NCI-H128 (cell line): ENCODE measurements around the gene TLE3.

Experiments
- DNase-seq: peaks from one replicate; lab custom pipeline; 2025; ENCODE audit not compliant: unreplicated experiment; lab: John Stamatoyannopoulos, UW

The TLE3 gene

DNA sequence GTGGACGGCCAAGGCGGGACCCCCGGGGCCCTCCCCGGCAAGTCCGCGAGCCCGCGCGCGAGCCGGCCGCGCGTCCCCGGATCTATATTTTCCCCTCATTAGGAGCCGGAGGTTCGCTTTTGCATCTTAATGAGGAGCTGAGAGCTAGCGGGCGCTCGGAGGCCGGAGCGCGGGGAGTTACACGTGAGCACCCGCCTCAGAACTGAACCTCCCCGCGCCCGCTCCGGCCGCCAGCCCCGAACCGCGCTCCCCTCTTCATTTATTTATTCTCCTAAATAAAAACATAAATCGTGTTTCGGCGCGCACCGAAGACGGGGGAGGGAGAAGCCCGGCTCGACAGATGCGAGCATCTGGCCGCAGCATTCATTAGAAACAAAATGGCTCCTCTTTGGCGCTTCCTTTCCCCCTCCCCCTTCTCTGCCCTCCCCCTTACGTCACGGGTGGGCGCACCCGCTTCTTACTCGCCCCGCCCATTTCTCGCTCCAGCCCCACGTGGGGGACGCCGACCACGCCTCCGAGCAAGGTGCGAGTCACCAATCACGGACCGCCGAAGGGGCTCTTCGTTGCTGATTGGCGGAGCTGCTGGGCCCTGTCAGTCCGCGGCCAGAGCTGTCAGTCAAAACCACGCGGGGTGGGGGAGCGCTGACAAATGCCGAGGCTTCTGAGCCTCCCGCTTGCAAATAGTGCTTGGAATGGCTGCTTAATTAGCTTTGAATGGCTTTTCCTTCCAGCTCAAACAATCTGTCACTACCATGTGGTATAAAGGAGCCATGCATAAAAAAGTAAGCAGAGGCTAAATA lies 1.6 kb upstream of the TLE3 start:
- peak; percentile 96 for DNase-seq

DNA sequence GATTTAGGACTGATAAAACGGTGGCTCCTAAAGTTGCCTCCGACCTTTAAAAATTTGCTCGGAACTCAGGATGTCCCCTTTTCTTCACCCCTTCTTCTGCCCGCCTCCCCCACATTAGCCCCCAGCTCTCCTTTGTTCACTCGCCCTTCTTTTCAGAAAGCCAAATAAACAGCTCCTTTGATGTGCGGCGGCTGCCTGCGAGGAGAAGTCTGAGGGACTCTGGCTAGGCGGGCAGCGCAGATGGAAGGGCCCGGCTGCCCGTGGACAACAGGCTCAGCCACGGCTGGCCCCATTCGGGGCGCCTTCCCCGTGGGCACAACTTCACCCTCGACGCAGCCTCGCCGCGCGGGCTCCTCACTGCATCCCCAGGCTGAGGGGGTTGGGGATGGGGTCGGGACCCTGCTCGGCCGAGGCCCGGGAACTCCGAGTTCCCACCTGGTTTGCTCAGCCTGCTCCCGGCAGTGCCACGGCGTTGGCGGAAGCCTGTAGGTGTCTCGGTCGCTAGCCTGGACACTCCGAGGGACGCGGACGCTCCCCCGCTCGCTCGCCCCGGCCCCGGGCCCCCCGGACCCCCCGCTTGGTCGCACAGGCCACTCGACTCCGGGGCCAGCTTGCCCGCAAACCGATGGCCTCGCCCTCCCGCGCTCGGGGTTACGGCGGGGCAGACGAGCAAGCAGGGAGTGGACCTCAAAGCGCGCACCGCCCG lies 897 bp upstream of the TLE3 start:
- no peak for DNase-seq

DNA sequence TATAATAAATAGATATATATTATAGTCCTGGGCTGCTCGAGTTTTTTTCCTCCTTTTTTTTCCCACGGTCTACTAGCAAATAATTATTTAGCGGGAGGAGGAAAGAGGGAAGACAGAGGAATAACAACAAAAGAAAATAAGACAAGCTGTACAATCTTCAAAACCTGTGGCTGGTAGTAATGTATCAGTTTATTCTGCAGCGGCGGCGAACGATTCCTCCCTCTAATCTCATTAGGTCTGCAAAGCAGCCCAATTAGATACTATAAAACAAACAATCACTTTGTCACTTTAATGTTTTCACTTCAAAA lies 390 bp upstream of the TLE3 start:
- DNase-seq: no peak

DNA sequence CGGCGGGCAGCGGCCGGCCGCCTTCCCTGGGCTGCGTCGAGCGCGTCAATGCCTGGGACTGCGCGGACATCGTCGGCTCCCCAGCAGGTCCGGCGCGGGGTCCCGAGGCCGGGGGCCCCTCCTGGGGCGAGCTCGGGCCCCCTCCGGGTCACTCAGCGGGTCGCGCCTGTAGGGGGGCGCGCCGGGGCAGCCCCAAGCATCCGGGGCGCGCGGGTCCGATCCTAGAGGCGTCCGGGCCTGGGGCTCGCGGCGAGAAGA lies 725 bp downstream of the TLE3 start:
- DNase-seq: no peak

DNA sequence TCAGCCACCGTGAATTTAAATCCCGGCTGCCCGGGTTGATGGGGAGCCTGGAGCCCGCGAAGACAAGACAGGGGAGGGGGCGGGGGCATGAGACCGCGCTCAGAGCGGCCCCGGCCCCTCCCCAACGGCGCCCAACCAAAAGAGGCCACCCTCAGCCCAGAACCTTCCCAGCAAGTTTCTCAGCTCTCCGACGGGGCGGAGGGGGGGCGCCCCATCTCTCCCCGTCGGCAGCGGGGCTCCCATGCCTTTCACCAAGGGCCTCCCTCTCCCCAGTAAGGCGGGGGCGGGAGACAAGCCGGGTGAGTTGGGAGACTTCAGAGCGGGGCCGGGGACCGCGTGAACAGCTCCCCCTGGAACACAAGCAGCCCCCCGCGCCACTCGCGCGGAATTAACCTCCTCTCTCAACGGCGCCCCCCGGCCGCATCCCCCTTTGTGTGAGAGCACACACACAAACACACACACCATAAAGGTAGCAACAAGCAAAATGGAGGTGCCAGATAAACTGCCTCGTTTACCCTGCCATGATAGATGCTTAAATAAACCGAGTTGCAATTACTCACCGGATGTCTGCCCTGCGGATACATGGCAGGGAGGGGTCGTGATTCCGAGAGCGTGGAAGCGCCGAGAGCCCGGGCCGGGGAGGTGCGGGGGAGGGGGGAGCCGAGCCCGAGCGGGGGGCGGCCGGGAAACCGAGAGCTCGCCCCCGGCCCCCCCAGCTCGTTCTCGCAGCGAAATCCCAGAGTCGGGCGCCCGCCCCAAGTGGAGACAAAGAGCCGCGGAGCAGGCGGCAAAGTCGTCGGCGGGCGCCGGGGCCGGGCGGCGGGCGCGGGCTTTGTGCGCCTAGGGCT lies 1.3 kb downstream of the TLE3 start:
- no peak for DNase-seq

DNA sequence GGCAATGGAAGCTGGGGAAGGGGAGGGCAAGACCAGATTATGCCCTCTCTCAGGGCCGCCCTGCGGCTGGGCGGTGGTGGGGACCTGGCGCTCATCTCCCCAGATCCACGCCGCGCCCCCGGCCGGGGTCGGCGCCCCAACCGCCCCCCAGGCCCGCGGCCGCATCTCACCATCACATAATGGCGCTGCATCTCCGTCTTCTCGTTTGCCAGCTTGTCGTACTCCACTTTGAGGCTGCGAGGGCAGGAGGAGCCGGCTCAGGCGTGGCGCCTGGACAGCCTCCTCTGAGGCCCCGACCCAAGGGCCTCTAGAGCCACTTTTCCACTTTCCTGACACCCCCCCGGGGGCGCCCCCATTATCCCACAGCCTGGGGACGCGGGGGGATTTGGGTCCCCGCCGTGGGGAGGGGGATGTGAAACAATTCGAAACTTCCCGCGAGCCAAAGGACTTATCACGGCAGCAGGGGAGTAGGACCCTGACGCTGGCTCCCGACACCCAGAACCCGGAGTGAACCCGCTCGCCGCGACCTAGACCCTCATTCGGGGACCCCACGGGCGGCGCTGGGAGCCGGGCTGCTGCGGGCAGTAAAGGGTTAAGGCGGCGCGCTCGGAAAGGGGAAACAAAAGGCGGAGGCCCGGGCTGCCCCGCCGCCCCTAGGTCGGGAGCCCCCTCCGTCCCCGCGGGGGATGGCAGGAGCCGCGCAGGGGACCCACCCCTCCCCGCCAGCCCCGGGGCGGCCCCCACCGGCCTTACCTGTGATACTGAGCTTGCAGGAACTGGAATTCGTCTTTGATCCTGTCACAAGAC lies 2.1 kb downstream of the TLE3 start:
- no peak for DNase-seq

DNA sequence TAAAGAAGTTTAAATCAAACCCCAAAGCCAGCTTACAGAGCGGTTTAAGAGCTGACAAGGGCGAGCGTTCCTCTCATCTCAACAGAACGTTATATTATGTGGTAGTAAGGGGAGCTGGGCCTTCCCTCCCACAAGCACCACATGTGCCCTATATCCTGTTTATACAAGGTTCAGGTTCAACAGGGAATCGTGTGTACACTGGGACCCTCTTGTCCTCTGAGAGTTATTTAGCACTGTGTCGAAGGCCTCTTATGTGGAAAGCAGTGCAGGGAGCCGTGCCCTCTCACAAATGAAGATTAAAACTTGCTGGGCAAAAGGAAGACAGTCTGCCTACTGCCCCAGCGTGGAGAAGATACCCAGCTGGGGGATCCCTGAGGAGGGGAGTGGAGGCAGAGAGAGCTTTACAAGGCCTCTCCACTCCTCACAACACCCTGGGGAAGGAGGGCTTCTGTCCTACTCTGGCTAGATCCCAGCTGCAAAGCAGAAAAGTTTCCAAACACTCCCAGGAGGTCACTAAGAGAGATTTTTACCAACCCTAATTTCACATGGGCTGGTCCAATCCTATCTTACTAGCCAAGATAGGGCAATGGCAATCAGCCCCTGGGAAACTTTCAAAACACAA lies 2.9 kb downstream of the TLE3 start:
- DNase-seq: no peak

DNA sequence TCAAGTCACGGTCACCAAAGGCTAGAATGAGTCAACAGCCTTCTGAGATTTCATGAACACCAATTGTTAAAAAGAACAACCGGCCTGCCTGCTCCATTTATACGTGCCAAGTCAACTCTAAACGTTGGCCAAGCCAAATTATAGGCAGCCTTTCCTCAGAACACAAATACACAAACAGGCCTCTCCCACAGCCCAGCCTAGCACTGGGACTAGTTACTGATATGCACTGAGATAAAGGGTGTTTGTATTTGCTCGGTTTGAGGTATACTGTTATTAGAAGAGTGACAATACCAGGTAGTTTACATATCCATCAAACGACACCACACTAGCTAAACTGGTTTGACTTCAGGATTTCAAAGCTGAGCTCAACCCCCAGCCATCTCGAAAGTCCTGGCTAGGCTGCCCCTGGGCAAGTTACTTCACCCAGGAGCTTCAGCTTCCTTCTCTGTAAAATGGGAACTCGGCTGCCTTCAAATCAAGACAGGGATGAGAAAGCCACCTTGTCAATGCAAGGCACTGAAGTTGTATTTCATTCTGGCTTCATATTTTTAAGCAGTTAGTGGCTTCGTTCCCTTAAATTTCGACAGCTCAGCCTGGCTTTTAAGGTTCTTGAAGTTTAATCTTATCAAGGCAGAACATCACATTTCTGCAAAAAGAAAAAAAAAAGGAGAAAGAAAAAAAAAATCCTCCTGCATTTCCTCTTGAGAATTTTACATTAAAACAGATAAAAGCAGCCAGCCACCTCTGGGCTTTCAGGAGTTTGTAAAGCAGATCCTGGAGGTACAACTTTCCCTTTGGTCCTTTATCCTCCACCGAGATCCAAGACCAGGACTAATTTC lies 4.0 kb downstream of the TLE3 start:
- no peak for DNase-seq

DNA sequence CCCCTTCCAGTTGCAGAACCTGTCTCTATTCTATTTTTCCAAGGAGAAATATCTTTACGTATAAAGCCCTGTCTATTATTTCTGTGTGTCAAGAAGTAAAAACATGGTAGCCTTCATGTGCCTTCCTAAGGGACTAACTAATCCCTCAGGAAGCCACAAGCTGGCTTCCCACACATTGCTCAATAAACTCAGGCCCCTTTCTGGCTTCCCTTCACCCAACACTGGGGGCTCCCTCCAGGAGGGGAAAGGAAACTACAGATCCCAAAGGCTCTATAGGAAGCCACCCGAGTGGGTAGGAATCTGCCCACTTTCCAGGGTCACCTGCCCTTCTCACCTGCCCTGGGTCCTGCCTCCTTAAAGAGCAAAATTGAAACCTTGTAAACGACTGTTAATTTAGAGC lies 4.6 kb downstream of the TLE3 start:
- DNase-seq: no peak

DNA sequence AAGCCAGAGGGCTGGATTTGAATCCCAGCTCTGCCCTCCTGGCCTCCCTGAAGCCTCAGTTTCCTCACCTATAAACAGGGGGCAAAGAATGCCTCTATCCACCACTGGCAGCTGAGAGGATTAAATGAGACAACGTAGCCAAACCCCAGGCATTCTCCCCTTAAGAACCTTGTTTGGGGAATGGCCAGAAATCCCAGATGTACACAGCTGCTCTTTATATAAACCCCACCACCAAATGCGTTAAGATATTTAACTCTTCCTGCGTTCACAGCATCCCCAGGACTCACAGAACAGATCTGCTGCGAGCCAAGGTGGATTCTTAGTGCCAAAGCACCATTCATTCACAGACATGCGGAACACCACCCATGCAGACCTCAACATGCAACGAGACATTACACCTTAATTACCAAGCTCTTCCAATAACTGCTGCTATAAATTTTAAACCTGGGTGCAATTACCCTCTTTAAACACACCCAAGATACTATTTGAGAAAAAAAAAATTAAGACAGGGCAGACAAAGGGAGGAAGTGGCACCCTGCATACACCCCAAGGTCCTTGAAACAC lies 5.2 kb downstream of the TLE3 start:
- DNase-seq: no peak

DNA sequence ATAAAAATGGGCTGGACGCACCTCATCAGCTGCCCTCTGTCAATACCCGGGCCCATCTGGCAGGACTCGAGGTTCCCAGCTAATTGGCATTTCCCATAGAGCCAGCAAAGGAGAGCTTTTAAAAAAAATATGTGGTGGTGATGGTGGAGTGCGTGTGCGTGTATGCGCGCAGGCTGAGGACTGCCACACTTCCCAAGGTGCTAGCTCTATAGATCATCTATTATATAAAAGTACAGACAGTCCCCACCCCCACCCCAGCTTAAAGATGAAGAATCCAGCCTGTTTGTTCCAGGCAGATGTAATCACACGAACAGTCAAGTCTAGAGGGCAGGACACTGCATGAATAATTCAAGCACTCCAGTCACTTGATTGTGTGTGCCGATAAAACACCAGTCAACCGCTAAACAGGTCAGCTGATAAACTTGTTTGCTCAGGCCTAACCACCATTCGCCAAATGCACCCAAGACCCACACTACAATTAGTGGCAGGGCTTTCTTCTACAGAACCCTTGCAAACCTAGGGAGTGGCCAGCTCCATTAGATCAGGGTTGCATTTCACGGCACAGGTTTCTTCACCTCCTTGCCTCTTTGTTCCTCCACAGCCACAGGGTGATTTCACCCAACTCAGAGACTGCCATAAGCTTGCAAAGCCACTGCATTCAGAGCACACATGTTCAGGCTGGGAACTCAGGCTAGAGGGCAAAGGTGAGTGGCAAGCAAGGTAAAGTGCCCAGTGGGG lies 5.8 kb downstream of the TLE3 start:
- no peak for DNase-seq

DNA sequence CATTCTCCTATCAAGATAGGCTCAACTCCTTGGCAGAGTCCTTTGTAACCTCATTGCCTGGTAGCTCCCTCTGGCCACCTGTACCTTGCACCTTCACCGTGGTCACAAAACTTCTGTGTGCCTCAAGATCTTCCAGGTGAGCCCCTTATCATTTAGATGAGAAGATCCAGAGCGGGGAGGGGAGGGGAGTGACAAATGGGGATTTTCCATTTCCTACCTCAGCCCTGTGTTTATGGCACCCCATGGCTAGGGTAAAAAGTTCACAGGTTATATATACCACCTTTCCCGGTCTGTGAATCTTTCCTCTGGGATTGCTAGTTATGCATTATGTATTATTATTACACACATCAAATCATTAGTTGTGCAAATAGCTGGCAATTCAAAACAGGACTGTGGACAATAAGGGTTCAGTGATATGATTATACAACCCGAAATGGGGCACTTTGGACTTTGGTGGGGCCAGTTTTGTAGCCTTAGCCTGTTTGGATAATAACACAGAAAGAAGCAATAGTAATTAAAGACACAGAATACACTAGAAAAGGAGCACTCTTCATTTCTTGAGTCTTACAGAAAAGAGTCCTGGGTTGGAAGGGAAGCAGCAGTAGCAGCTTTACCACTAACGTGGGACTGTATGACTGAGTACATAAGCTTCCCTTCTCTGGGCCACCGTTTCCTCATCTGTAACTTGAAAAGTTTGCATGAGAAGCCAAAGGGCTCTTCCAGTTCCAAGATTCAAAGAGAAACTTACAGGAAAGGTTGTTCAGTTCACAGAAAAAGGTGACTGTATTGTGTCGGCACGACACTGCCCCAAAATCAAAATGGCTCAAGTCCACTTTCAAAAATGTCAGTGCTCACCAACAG lies 7.1 kb downstream of the TLE3 start:
- no peak for DNase-seq

DNA sequence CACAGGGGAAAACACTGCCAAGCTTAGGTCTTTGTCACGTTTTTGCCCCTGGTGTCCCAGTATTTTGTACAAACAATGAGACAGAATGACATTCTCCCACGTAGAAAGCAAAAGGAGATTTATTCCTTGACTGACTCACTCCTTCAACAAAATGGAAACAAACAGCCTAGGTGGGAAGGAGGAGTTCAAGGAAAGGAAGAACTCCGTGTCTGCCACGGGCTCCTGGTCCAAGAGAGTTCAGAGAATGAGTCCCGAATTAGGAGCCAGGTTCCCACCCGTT lies 8.1 kb downstream of the TLE3 start:
- no peak for DNase-seq

DNA sequence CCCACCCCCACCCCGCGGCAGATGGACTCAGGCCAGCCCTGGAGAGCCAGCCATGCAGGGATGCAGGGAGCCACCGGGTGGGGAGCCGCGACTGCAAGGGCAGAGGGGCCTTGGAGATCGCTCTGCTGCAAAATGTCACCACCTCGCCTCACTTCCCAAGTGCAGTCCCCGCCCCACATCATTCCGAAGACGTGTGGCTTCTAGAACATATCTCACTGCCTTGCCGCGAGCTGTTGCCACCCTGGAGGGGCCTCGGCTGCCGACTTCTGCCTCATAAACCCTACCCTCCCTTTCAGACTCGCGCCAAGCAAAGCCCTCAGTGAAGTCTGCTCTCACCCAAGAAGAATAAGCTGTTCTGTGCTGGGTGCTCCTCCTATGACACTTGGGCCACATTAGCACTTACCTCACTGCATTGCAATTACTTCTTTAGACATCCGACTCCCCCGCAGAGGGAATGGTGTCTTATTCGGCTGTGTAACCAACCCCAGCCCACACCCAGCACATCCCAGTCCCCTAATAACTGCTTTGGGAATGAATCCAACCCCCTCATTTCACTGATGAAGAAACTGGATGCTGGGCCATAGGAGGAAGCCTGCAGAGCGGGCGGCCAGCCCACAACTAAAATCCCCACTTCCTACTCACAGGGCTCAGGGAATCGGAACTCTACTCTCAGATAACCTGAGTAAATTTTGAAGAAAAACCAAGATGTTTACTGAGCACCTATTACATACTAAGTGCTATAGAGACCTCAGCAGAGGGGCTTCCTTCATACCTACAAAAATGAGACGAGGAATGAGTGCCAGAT lies 8.6 kb downstream of the TLE3 start:
- no peak for DNase-seq

DNA sequence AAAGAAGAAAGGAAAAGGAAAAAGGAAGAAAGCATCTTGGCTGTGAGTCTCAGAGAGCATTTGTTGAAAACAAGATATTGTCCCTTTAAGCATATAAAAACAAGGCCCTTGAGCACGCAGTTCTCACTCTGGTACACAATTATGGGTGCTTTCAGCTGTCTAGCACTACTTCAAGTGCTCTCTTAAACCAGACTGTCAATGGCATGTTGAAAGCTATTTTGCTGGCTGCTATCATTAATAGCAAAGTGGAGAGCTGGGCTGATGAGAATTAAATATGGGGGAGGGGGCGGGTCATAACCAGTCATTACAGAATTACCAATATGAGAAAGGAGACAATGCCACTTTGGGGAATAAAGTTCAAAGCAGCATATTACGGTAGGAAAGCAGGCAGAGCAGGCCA lies 9.3 kb downstream of the TLE3 start:
- DNase-seq: peak; percentile 43

DNA sequence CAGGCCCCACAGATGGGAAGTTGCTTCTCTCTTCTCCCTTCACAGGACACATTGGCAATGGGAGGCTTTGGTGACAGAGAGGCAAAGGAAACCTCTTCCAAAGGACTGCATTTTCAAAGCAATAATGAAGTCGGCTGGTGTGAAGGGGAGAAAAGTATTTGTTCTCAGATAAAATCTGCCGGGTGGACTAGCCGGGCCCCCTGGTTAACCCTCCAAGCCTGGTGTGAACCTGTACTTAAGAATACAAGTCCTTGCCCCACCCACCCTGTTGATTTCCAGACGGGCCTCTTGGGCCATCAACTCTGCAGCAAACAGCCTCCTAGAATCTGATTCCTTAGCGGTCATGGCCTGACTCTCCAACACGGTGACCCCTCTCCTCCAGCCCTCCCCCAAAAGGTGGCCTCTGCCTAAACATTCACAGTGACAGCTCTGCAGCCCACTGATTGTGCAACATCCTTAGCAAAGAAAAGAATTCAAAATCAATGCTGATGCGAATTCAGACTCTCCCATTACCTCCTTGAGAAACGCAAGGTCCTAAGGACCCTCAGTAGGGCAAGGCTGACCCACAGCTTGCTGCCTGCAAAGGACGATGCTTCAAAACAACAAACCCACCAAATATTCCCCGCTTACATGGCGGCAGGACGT lies 9.9 kb downstream of the TLE3 start:
- DNase-seq: no peak

DNA sequence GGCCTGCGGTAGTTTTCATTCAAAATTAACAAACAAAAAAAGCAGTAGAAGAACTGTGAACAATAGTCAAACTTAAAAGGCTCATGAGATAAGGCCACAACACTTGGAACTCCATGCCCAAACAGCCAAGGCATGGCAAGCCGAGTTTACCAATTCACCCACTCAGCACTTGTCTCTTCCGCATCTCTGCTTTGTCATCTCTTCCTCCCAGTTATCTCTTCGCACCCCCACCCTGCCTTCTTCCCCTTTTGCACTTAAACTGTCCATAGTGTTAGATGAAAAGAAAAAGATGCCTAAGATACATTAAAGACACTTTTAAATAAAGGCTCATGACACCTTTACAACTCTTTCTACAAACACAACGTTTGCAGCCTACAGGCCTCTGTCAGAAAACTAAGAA lies 11.1 kb downstream of the TLE3 start:
- no peak for DNase-seq
